DOHH2 (cell line): Measurements from ENCODE around the gene DRAXIN.

Experiments used
- CTCF ChIP-seq: fragments of 200-600 bp; sonication (generic); IDR thresholded peaks from one replicate; pipeline ENCODE4 v1.5.1; 2014; ENCODE audit warnings: antibody characterized with exemption, mild to moderate bottlenecking, low read depth, low read length; ENCODE audit not compliant: poor library complexity, severe bottlenecking
- EZH2phosphoT487 ChIP-seq: fragments of 200-600 bp; sonication (generic); IDR thresholded peaks from 2 replicates; pipeline ENCODE4 v1.6.1; 2017; ENCODE audit warnings: borderline replicate concordance, mild to moderate bottlenecking, antibody characterized with exemption, low read length, moderate library complexity, mixed read lengths

GRCh38 chr1:11767922-11768704, 76.6 kb downstream of the DRAXIN start:
- TF ChIP-seq CTCF: no peak
- no peak for TF ChIP-seq EZH2phosphoT487
